ENCODE results near the gene CAPN15. TPM values are rescaled to one million over a fixed set of nuclear protein-coding genes. Genes with fewer than 3 reads are reported as not detected.

Gene CAPN15
- total RNA-seq, 2 donors from 2014 or later: 55.3 to 76.1 TPM

DNA sequence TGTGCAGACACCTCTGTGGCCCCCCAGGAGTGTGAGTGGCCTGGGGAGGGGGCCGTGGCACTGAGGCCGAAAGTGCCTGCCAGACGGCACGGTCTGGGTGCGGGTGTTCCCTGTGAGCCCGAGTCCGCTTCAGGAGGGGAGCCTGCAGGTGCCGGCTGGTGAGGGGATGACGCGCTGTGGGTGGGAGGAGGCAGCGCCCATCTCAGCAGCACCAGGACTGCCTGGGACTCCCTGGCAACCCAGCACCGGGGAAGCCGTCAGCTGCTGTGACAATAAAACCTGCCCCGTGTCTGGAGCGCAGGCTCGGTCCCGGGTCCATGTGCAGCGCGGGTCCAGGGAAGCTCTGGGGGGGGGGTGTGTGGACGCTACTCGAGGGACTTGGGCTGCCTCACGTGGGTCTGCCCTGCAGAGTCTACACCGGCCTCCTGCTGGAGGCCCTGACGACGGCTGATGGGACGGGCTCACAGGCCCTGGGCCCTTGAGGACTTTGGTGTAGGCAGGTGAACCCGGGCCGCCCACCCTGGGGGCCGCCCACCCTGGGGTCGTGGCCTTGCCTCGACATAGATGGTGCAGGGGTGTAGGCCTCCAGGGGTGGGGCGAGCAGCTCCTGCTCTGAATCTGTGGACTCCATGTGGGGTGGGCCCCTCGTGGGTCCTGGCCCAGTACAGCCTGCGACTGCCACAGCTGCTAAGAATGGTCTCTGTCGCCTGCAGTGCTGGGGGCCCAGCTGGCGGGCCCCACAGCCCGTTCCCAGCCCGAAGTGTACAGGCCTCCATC lies 56.5 kb downstream of the CAPN15 start:
- Mint-ChIP-seq H3K27me3 (ENCODE audit: insufficient read depth) (peaks cover 26% of the 10 kb centered on the region), H3K4me3 (no peak overlapping the region), H3K9me3 (no peaks in the 10 kb centered on the region), H3K36me3 (ENCODE audit: low read depth) (peaks cover 5% of the 10 kb centered on the region), H3K27ac (no peak overlapping the region), H3K4me1 (peaks cover 2% of the 10 kb centered on the region)
- DNase-seq: peak; percentile 68
- no peaks in the 10 kb centered on the region for H3K4me1 ChIP-seq (ENCODE audit: control insufficient read depth, insufficient read depth, low read length)
- no peak overlapping the region for H3K4me3 ChIP-seq (ENCODE audit: low read length)
- no peak overlapping the region for H3K9ac ChIP-seq (ENCODE audit: extremely low read depth, low read length, poor library complexity, severe bottlenecking)
- TF ChIP-seq, protein P1, sequence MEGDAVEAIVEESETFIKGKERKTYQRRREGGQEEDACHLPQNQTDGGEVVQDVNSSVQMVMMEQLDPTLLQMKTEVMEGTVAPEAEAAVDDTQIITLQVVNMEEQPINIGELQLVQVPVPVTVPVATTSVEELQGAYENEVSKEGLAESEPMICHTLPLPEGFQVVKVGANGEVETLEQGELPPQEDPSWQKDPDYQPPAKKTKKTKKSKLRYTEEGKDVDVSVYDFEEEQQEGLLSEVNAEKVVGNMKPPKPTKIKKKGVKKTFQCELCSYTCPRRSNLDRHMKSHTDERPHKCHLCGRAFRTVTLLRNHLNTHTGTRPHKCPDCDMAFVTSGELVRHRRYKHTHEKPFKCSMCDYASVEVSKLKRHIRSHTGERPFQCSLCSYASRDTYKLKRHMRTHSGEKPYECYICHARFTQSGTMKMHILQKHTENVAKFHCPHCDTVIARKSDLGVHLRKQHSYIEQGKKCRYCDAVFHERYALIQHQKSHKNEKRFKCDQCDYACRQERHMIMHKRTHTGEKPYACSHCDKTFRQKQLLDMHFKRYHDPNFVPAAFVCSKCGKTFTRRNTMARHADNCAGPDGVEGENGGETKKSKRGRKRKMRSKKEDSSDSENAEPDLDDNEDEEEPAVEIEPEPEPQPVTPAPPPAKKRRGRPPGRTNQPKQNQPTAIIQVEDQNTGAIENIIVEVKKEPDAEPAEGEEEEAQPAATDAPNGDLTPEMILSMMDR (conservative IDR thresholded peaks at IDR 0.05): no peak
- no peaks in the 10 kb centered on the region for H3K36me3 ChIP-seq (ENCODE audit: control insufficient read depth, insufficient read depth, low read length)
- H3K27ac ChIP-seq (ENCODE audit: low read depth, low read length): no peak overlapping the region
- H3K9me3 ChIP-seq (ENCODE audit: control insufficient read depth, low read length): no peaks in the 10 kb centered on the region
- peaks cover 12% of the 10 kb centered on the region for H3K27me3 ChIP-seq (ENCODE audit: control insufficient read depth, insufficient read depth, low read length, poor library complexity, severe bottlenecking)
- WGBS, 2 experiments (ENCODE audit: insufficient coverage in 1 of 2, insufficient read length in 1 of 2): 61 to 65% methylated on average over 22 to 37 of the region's 38 CpGs

- Histone ChIP-seq H3K9ac (ENCODE audit: extremely low read depth, low read length, poor library complexity, severe bottlenecking) (no peak overlapping the region), H3K9me3 (ENCODE audit: control insufficient read depth, low read length) (no peaks in the 10 kb centered on the region), H3K27me3 (ENCODE audit: control insufficient read depth, insufficient read depth, low read length, poor library complexity, severe bottlenecking) (peaks cover 12% of the 10 kb centered on the region), H3K4me1 (ENCODE audit: control insufficient read depth, insufficient read depth, low read length) (no peaks in the 10 kb centered on the region), H3K4me3 (ENCODE audit: low read length) (no peak overlapping the region), H3K27ac (ENCODE audit: low read depth, low read length) (no peak overlapping the region), H3K36me3 (ENCODE audit: control insufficient read depth, insufficient read depth, low read length) (no peaks in the 10 kb centered on the region)
- H3K27me3 Mint-ChIP-seq (ENCODE audit: insufficient read depth): peaks cover 26% of the 10 kb centered on the region
- H3K36me3 Mint-ChIP-seq (ENCODE audit: low read depth): peaks cover 5% of the 10 kb centered on the region
- no peak overlapping the region for H3K4me3 Mint-ChIP-seq
- H3K27ac Mint-ChIP-seq: no peak overlapping the region
- H3K4me1 Mint-ChIP-seq: peaks cover 2% of the 10 kb centered on the region
- TF ChIP-seq, protein P1 (conservative IDR thresholded peaks at IDR 0.05): peak; percentile 48
- no peaks in the 10 kb centered on the region for H3K9me3 Mint-ChIP-seq
- DNase-seq: peak; percentile 81
- 46 to 57% methylated on average over 9 to 10 of the region's 10 CpGs for WGBS, 2 experiments (ENCODE audit: insufficient coverage in 1 of 2, insufficient read length in 1 of 2)
Observed at GRCh38 chr16:585351-585750, 57.8 kb downstream of the CAPN15 start.

DNA sequence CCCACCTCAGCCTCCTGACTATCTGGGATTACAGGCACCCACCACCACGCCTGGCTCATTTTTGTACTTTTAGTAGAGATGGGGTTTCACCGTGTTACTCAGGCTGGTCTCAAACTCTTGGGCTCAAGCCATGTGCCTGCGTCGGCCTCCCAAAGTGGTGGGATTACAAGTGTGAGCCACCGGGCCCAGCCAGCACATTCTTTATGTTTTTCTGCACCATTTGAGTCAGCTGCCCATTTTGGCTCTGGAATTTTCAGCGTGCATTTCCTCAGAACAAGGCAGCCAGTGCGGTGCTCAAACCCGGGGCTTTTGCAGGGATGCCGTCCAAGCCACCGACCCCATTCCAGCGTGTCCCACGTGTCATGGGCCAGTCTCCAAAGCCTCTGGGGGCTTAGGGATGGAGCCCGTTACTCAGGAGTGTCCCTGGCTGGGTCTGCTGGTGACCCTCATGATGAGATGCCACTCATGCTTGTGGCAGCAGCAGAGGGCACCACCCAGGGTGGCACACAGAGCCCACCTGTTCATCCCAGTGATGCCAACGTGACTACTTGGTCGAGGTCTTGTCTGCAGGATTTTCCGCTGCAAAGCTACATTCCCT lies 58.6 kb downstream of the CAPN15 start:
- WGBS, 2 experiments (ENCODE audit: insufficient coverage in 1 of 2, insufficient read length in 1 of 2): 68 to 81% methylated on average over 14 to 16 of the region's 16 CpGs
- Mint-ChIP-seq H3K4me1 (peaks cover 9% of the 10 kb centered on the region), H3K9me3 (no peaks in the 10 kb centered on the region), H3K4me3 (no peak overlapping the region), H3K27me3 (ENCODE audit: insufficient read depth) (peaks cover 32% of the 10 kb centered on the region), H3K36me3 (ENCODE audit: low read depth) (peaks cover 4% of the 10 kb centered on the region), H3K27ac (no peak overlapping the region)
- H3K36me3 ChIP-seq (ENCODE audit: control insufficient read depth, insufficient read depth, low read length): no peaks in the 10 kb centered on the region
- no peak for DNase-seq
- H3K9me3 ChIP-seq (ENCODE audit: control insufficient read depth, low read length): no peaks in the 10 kb centered on the region
- H3K9ac ChIP-seq (ENCODE audit: extremely low read depth, low read length, poor library complexity, severe bottlenecking): no peak overlapping the region
- peaks cover 18% of the 10 kb centered on the region for H3K27me3 ChIP-seq (ENCODE audit: control insufficient read depth, insufficient read depth, low read length, poor library complexity, severe bottlenecking)
- TF ChIP-seq, protein P1 (conservative IDR thresholded peaks at IDR 0.05): no peak
- H3K27ac ChIP-seq (ENCODE audit: low read depth, low read length): no peak overlapping the region
- no peak overlapping the region for H3K4me3 ChIP-seq (ENCODE audit: low read length)
- H3K4me1 ChIP-seq (ENCODE audit: control insufficient read depth, insufficient read depth, low read length): no peaks in the 10 kb centered on the region

All from endodermal cell (in vitro differentiated cells).